Glomerular endothelial cell (primary cell): Measurements from ENCODE around the gene C19orf81. TPM values are rescaled to one million over a fixed set of nuclear protein-coding genes. Genes with fewer than 3 reads are reported as not detected.

Experiments used
- DNase-seq: peaks from one replicate; pipeline ENCODE4 v3.0.0-alpha.2; 2011; ENCODE audit warnings: low read depth, low spot score; ENCODE audit errors: extremely low read depth
- total RNA-seq: library from RNA; depleted of rRNA; stranded (reverse); fragments of >200 nt; gene quantifications from 2 replicates; pipeline ENCODE4 v1.2.3, GENCODE V29; 2015

The C19orf81 gene
- total RNA-seq, 1 donor from 2014 or later, result 9.0 TPM

GRCh38 chr19:50677636-50678035 lies 28.4 kb downstream of the C19orf81 start:
- DNase-seq, result no peak

- DNase-seq, result no peak
Observed at GRCh38 chr19:50678323-50678722, 29.1 kb downstream of the C19orf81 start.

- no peak for DNase-seq
Observed at GRCh38 chr19:50679177-50680125, 30.2 kb downstream of the C19orf81 start.

- DNase-seq, result no peak
Observed at GRCh38 chr19:50686310-50687032, 37.2 kb downstream of the C19orf81 start.

- DNase-seq, result no peak
Observed at GRCh38 chr19:50688766-50689165, 39.5 kb downstream of the C19orf81 start.

GRCh38 chr19:50690439-50690838 lies 41.2 kb downstream of the C19orf81 start:
- no peak for DNase-seq

- no peak for DNase-seq
Observed at GRCh38 chr19:50693064-50693975, 44.1 kb downstream of the C19orf81 start.

GRCh38 chr19:50694815-50695145 lies 45.5 kb downstream of the C19orf81 start:
- no peak for DNase-seq

GRCh38 chr19:50695251-50696093 lies 46.2 kb downstream of the C19orf81 start:
- DNase-seq, result no peak

GRCh38 chr19:50696094-50696483 lies 46.8 kb downstream of the C19orf81 start:
- DNase-seq, result no peak

- no peak for DNase-seq
Observed at GRCh38 chr19:50697414-50698124, 48.3 kb downstream of the C19orf81 start.

- no peak for DNase-seq
Observed at GRCh38 chr19:50701367-50701985, 52.2 kb downstream of the C19orf81 start.

- DNase-seq, result no peak
Observed at GRCh38 chr19:50702158-50702870, 53.1 kb downstream of the C19orf81 start.

- DNase-seq, result no peak
Observed at GRCh38 chr19:50702871-50703829, 53.9 kb downstream of the C19orf81 start.

- DNase-seq, result no peak
Observed at GRCh38 chr19:50703915-50704796, 54.9 kb downstream of the C19orf81 start.

- DNase-seq, result peak; percentile 36
Observed at GRCh38 chr19:50705422-50706019, 56.3 kb downstream of the C19orf81 start.
